DOHH2 (cell line): Measurements from ENCODE around the gene SHC4.

Experiments used
- H3F3A ChIP-seq: fragments of 200-600 bp; sonication (generic), shearing (Covaris generic); 2 replicates; pipeline ENCODE4 v1.6.0; 2016; ENCODE audit warnings: antibody characterized with exemption, mild to moderate bottlenecking; ENCODE audit not compliant: control insufficient read depth, insufficient read depth
- H3K27ac ChIP-seq: fragments of 200-600 bp; sonication (generic); 2 replicates; pipeline ENCODE4 v1.5.1; 2014; ENCODE audit warnings: low read depth, mild to moderate bottlenecking, low read length, moderate library complexity
- H3K27me3 ChIP-seq: fragments of 200-600 bp; sonication (generic); 2 replicates; pipeline ENCODE4 v1.6.1; 2014; ENCODE audit warnings: mild to moderate bottlenecking, low read length, mixed read lengths; ENCODE audit not compliant: control insufficient read depth
- H3K36me3 ChIP-seq: fragments of 200-600 bp; sonication (generic); 2 replicates; pipeline ENCODE4 v1.6.1; 2014; ENCODE audit warnings: mild to moderate bottlenecking, low read length, moderate library complexity, mixed read lengths; ENCODE audit not compliant: control insufficient read depth
- H3K4me1 ChIP-seq: fragments of 200-600 bp; sonication (generic); 2 replicates; pipeline ENCODE4 v1.6.1; 2014; ENCODE audit warnings: mild to moderate bottlenecking, low read length, mixed read lengths; ENCODE audit not compliant: control insufficient read depth
- H3K4me2 ChIP-seq: fragments of 200-600 bp; sonication (generic); 2 replicates; pipeline ENCODE4 v1.6.0; 2014; ENCODE audit warnings: mild to moderate bottlenecking, low read length, moderate library complexity
- H3K4me3 ChIP-seq: fragments of 200-600 bp; sonication (generic); 2 replicates; pipeline ENCODE4 v1.5.1; 2014; ENCODE audit warnings: mild to moderate bottlenecking, low read length, mixed read lengths
- H3K79me2 ChIP-seq: fragments of 200-600 bp; sonication (generic); 2 replicates; pipeline ENCODE4 v1.6.1; 2014; ENCODE audit warnings: mild to moderate bottlenecking, low read length, mixed read lengths; ENCODE audit not compliant: control insufficient read depth
- H3K9me2 ChIP-seq: fragments of 200-600 bp; sonication (generic); replicated peaks from 2 replicates; pipeline ENCODE4 v1.6.1; 2014; ENCODE audit warnings: mild to moderate bottlenecking, low read length, mixed read lengths; ENCODE audit not compliant: control insufficient read depth
- H3K9me3 ChIP-seq: fragments of 200-600 bp; sonication (generic); 2 replicates; pipeline ENCODE4 v1.6.1; 2014; ENCODE audit warnings: antibody characterized with exemption, low read length, mixed read lengths; ENCODE audit not compliant: control insufficient read depth, insufficient read depth
- H4K20me1 ChIP-seq: fragments of 200-600 bp; sonication (generic); 2 replicates; pipeline ENCODE4 v1.6.0; 2014; ENCODE audit warnings: low read depth, mild to moderate bottlenecking, antibody characterized with exemption, low read length, moderate library complexity; ENCODE audit not compliant: control insufficient read depth, insufficient read depth
- CTCF ChIP-seq: fragments of 200-600 bp; sonication (generic); IDR thresholded peaks from one replicate; pipeline ENCODE4 v1.5.1; 2014; ENCODE audit warnings: antibody characterized with exemption, mild to moderate bottlenecking, low read depth, low read length; ENCODE audit not compliant: poor library complexity, severe bottlenecking
- EZH2phosphoT487 ChIP-seq: fragments of 200-600 bp; sonication (generic); IDR thresholded peaks from 2 replicates; pipeline ENCODE4 v1.6.1; 2017; ENCODE audit warnings: borderline replicate concordance, mild to moderate bottlenecking, antibody characterized with exemption, low read length, moderate library complexity, mixed read lengths

The SHC4 gene

GRCh38 chr15:48955370-48955769 lies 8.3 kb downstream of the SHC4 start:
- no peaks in the 10 kb centered on the region for H3K4me1 ChIP-seq
- H3K9me2 ChIP-seq, result no peaks in the 10 kb centered on the region
- no peak overlapping the region for H3K4me3 ChIP-seq
- no peak overlapping the region for H3K27ac ChIP-seq
- H3K9me3 ChIP-seq, result no peaks in the 10 kb centered on the region
- H3K79me2 ChIP-seq, result no peaks in the 10 kb centered on the region
- H3K4me2 ChIP-seq, result no peak overlapping the region
- no peaks in the 10 kb centered on the region for H3K27me3 ChIP-seq
- H4K20me1 ChIP-seq, result no peaks in the 10 kb centered on the region
- no peaks in the 10 kb centered on the region for H3K36me3 ChIP-seq
- TF ChIP-seq EZH2phosphoT487 (no peak), CTCF (no peak)
- H3F3A ChIP-seq, result no peaks in the 10 kb centered on the region

- H3F3A ChIP-seq, result no peaks in the 10 kb centered on the region
- no peaks in the 10 kb centered on the region for H3K36me3 ChIP-seq
- no peaks in the 10 kb centered on the region for H3K9me2 ChIP-seq
- TF ChIP-seq CTCF, result no peak
- H3K79me2 ChIP-seq, result no peaks in the 10 kb centered on the region
- H3K9me3 ChIP-seq, result no peaks in the 10 kb centered on the region
- H3K4me3 ChIP-seq, result no peak overlapping the region
- H3K27ac ChIP-seq, result no peak overlapping the region
- H3K4me2 ChIP-seq, result no peak overlapping the region
- H3K4me1 ChIP-seq, result no peaks in the 10 kb centered on the region
- no peaks in the 10 kb centered on the region for H3K27me3 ChIP-seq
- no peaks in the 10 kb centered on the region for H4K20me1 ChIP-seq
Measured at GRCh38 chr15:48954538-48954937, 9.2 kb downstream of the SHC4 start.

DNA sequence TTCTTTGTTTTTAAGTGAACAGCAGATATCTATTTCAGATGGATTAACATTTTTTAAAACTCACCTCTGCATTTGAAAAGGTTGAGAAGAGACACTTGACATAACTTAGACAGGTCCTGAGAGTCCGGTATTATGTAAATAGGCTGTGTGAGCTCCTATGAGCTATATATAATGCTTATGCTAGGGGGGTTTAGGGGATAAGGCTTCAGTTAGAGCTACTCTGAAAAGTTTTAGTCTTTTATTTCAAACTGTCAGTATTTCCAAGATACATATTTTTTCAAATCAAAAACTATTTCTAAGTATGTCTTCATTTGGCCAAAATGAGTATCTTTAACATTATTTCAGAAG lies 16.9 kb downstream of the SHC4 start:
- no peaks in the 10 kb centered on the region; the same call in 1 of the 2 replicates for H3K9me2 ChIP-seq
- no peak overlapping the region for H3K4me3 ChIP-seq
- H3K4me1 ChIP-seq, result no peaks in the 10 kb centered on the region
- no peaks in the 10 kb centered on the region for H3K36me3 ChIP-seq
- no peak overlapping the region for H3K27ac ChIP-seq
- no peaks in the 10 kb centered on the region for H3K27me3 ChIP-seq
- H3K9me3 ChIP-seq, result no peaks in the 10 kb centered on the region
- H3K4me2 ChIP-seq, result no peak overlapping the region
- TF ChIP-seq CTCF, result no peak
- no peak for TF ChIP-seq EZH2phosphoT487
- H4K20me1 ChIP-seq, result no peaks in the 10 kb centered on the region
- no peaks in the 10 kb centered on the region for H3F3A ChIP-seq
- no peaks in the 10 kb centered on the region for H3K79me2 ChIP-seq
